Measurements from ENCODE around the gene KRT27. TPM values are rescaled to one million over a fixed set of nuclear protein-coding genes. Genes with fewer than 3 reads are reported as not detected.

Gene KRT27
- total and polyA plus RNA-seq, 2 experiments from 2014 or later, result not detected

GRCh38 chr17:40779181-40779909 lies 3.0 kb downstream of the KRT27 start:
- H3K27me3 ChIP-seq (ENCODE audit: insufficient read depth), result peaks cover 15% of the 10 kb centered on the region
- H2AFZ ChIP-seq, result peak overlapping the region; percentile 64
- TF ChIP-seq EZH2phosphoT487 (IDR thresholded peaks at IDR 0.05; ENCODE audit: unreplicated experiment) (no peak), ZNF114 (CRISPR knock-in tag; IDR thresholded peaks at IDR 0.05) (no peak), ETS1 (IDR thresholded peaks at IDR 0.05) (no peak), CTCF (conservative IDR thresholded peaks at IDR 0.05; ENCODE audit: low read depth in 2 of 2) (0 out of 4 replicates have a peak, but pooled peaks of 1 of the 2 experiments have one; percentile 10)
- H4K20me1 ChIP-seq (replicated peaks; ENCODE audit: insufficient read depth), result no peaks in the 10 kb centered on the region
- H3F3A ChIP-seq (replicated peaks; ENCODE audit: low read depth), result no peaks in the 10 kb centered on the region
- H3K79me2 ChIP-seq (replicated peaks; ENCODE audit: insufficient read depth), result no peaks in the 10 kb centered on the region
- H3K4me2 ChIP-seq, result peak overlapping the region; percentile 37
- ATAC-seq (peak; percentile 99), DNase-seq (ENCODE audit: low spot score) (peak; percentile 71)
- no peaks in the 10 kb centered on the region for H3K4me1 ChIP-seq (ENCODE audit: insufficient read depth)
- H3K27me3 Mint-ChIP-seq (ENCODE audit: insufficient read depth, low read depth, poor library complexity), result peaks cover 6% of the 10 kb centered on the region
- no peaks in the 10 kb centered on the region for H3K36me3 ChIP-seq (ENCODE audit: insufficient read depth)
- H3K9me3 Mint-ChIP-seq, result no peaks in the 10 kb centered on the region
- H3K27ac Mint-ChIP-seq, result no peak overlapping the region
- no peak overlapping the region for H3K4me3 ChIP-seq
- H3K27ac ChIP-seq (ENCODE audit: low read depth), result no peak overlapping the region
- H3K36me3 Mint-ChIP-seq (ENCODE audit: low read depth), result no peaks in the 10 kb centered on the region
- no peaks in the 10 kb centered on the region for H3K9me2 ChIP-seq (ENCODE audit: insufficient read depth)
- H3K4me1 Mint-ChIP-seq, result no peaks in the 10 kb centered on the region
- H3K4me3 Mint-ChIP-seq, result peak overlapping the region; percentile 51; the same call in 2 of the 3 replicates

GRCh38 chr17:40778461-40778860 lies 3.9 kb downstream of the KRT27 start:
- H3K27me3 ChIP-seq (ENCODE audit: insufficient read depth), result peaks cover 15% of the 10 kb centered on the region
- no peak overlapping the region for H3K4me3 Mint-ChIP-seq
- H3K4me1 Mint-ChIP-seq, result no peaks in the 10 kb centered on the region
- no peaks in the 10 kb centered on the region for H3K9me3 Mint-ChIP-seq
- H3K27me3 Mint-ChIP-seq (ENCODE audit: insufficient read depth, low read depth, poor library complexity), result peaks cover 6% of the 10 kb centered on the region
- H2AFZ ChIP-seq, result no peak overlapping the region
- ATAC-seq (no peak), DNase-seq (ENCODE audit: low spot score) (no peak)
- H3K27ac Mint-ChIP-seq, result no peak overlapping the region
- no peaks in the 10 kb centered on the region for H4K20me1 ChIP-seq (replicated peaks; ENCODE audit: insufficient read depth)
- no peaks in the 10 kb centered on the region for H3F3A ChIP-seq (replicated peaks; ENCODE audit: low read depth)
- no peaks in the 10 kb centered on the region for H3K79me2 ChIP-seq (replicated peaks; ENCODE audit: insufficient read depth)
- H3K4me1 ChIP-seq (ENCODE audit: insufficient read depth), result no peaks in the 10 kb centered on the region
- H3K27ac ChIP-seq (ENCODE audit: low read depth), result no peak overlapping the region
- no peak overlapping the region for H3K4me2 ChIP-seq
- H3K36me3 Mint-ChIP-seq (ENCODE audit: low read depth), result no peaks in the 10 kb centered on the region
- no peaks in the 10 kb centered on the region for H3K9me2 ChIP-seq (ENCODE audit: insufficient read depth)
- H3K4me3 ChIP-seq, result no peak overlapping the region
- H3K36me3 ChIP-seq (ENCODE audit: insufficient read depth), result no peaks in the 10 kb centered on the region
- no peak for TF ChIP-seq ZNF331 (CRISPR knock-in tag; IDR thresholded peaks at IDR 0.05; ENCODE audit: low read depth)
- no peak for TF ChIP-seq STAT1 (IDR thresholded peaks at IDR 0.05; ENCODE audit: unreplicated experiment)
- TF ChIP-seq POLR2AphosphoS5 (IDR thresholded peaks at IDR 0.05; ENCODE audit: low read depth), result no peak
- TF ChIP-seq EZH2 (IDR thresholded peaks at IDR 0.05; ENCODE audit: low read depth, unreplicated experiment), result no peak
- no peak for TF ChIP-seq EZH2phosphoT487 (IDR thresholded peaks at IDR 0.05; ENCODE audit: unreplicated experiment)
- TF ChIP-seq CTCF (conservative IDR thresholded peaks at IDR 0.05; ENCODE audit: low read depth in 2 of 2), result no peak
- no peak for TF ChIP-seq REST (IDR thresholded peaks at IDR 0.05; ENCODE audit: unreplicated experiment)
- TF ChIP-seq ETS1 (IDR thresholded peaks at IDR 0.05), result no peak
- no peak for TF ChIP-seq NANOG (IDR thresholded peaks at IDR 0.05; ENCODE audit: borderline replicate concordance)
- TF ChIP-seq JUNB (IDR thresholded peaks at IDR 0.05; ENCODE audit: unreplicated experiment), result no peak
- no peak for TF ChIP-seq ZNF114 (CRISPR knock-in tag; IDR thresholded peaks at IDR 0.05)
- TF ChIP-seq CREB1 (CRISPR knock-in tag; IDR thresholded peaks at IDR 0.05; ENCODE audit: low read depth), result no peak
